A673 (cell line): ENCODE data around the gene USP40. TPM values are rescaled to one million over a fixed set of nuclear protein-coding genes. Genes with fewer than 3 reads are reported as not detected.
"Not testable (repeated sequence)": the region's sequence is repeated elsewhere in the genome, so short reads cannot be mapped to it uniquely, and the experiment has no call there.

ENCODE experiments used
- BruUV-seq: library from RNA; stranded (reverse); fragments of 400-500 nt; replicated peaks from 2 replicates; lab custom pipeline; 2021; lab: Mats Ljungman, UMichigan
- CTCF ChIA-PET: fragments of 300-600 bp; sonication (Branson Sonifier 250); formaldehyde crosslinking; loops from one replicate; lab custom pipeline; 2022; ENCODE audit warnings: antibody characterized with exemption; lab: Charles Lee
- POLR2A ChIA-PET: fragments of 300-600 bp; sonication (Branson Sonifier 250); formaldehyde crosslinking; loops from one replicate; lab custom pipeline; 2022; ENCODE audit warnings: antibody characterized with exemption; ENCODE audit not compliant: low non-redundant PET; lab: Charles Lee
- DNase-seq: peaks from one replicate; pipeline ENCODE4 v3.0.0-alpha.2; 2015; ENCODE audit warnings: low spot score
- H3K27ac ChIP-seq: fragments of 200-600 bp; sonication (generic); 2 replicates; pipeline ENCODE4 v1.5.1; 2016; ENCODE audit warnings: mixed run types, low read depth, mild to moderate bottlenecking, mixed read lengths, antibody characterized with exemption, low read length; ENCODE audit not compliant: poor library complexity, severe bottlenecking
- H3K27me3 ChIP-seq: fragments of 200-600 bp; sonication (generic); replicated peaks from 2 replicates; pipeline ENCODE4 v1.6.1; 2017; ENCODE audit warnings: mixed run types, low read depth, mild to moderate bottlenecking, mixed read lengths, antibody characterized with exemption, low read length; ENCODE audit not compliant: insufficient read depth, poor library complexity
- H3K36me3 ChIP-seq: fragments of 200-600 bp; sonication (generic); 2 replicates; pipeline ENCODE4 v1.6.1; 2016; ENCODE audit warnings: mixed run types, mild to moderate bottlenecking, mixed read lengths, antibody characterized with exemption, low read length; ENCODE audit not compliant: insufficient read depth, poor library complexity, severe bottlenecking
- H3K4me1 ChIP-seq: fragments of 200-600 bp; sonication (generic); 2 replicates; pipeline ENCODE4 v1.6.1; 2017; ENCODE audit warnings: mixed run types, mild to moderate bottlenecking, mixed read lengths, antibody characterized with exemption, low read length; ENCODE audit not compliant: insufficient read depth, poor library complexity, severe bottlenecking
- H3K4me3 ChIP-seq: fragments of 200-600 bp; sonication (generic); 2 replicates; pipeline ENCODE4 v1.5.1; 2016; ENCODE audit warnings: low read depth, mixed run types, mild to moderate bottlenecking, mixed read lengths, low read length; ENCODE audit not compliant: poor library complexity, severe bottlenecking
- H3K9me3 ChIP-seq: fragments of 200-600 bp; sonication (generic); 2 replicates; pipeline ENCODE4 v1.6.1; 2016; ENCODE audit warnings: mixed run types, low read depth, mild to moderate bottlenecking, mixed read lengths, antibody characterized with exemption, low read length; ENCODE audit not compliant: poor library complexity, severe bottlenecking
- EZH2 ChIP-seq: fragments of 200-600 bp; sonication (generic); IDR thresholded peaks from 2 replicates; pipeline ENCODE4 v1.6.1; 2017; ENCODE audit warnings: borderline replicate concordance, low read depth, mild to moderate bottlenecking, mixed read lengths, antibody characterized with exemption, low read length; ENCODE audit not compliant: poor library complexity, severe bottlenecking
- intact Hi-C: fragments of 100-400 bp; cut with micrococcal nuclease; formaldehyde crosslinking; loops from one replicate; pipeline ENCODE4 v1.10.0; 2022; ENCODE audit not compliant: unreplicated experiment
- total RNA-seq: library from RNA; stranded (reverse); gene quantifications from 2 replicates; pipeline ENCODE4 v1.2.3, GENCODE V29; 2021
- TF ChIP-seq, protein P1 (sequence below): fragments of 300-800, 200-600 bp; sonication (generic); conservative IDR thresholded peaks from 2 replicates; pipeline ENCODE4 v1.5.1; 2017; ENCODE audit warnings: low read depth, mild to moderate bottlenecking, antibody characterized with exemption, low read length, moderate library complexity, mixed read lengths

Gene USP40
- total RNA-seq, 1 experiment from 2014 or later, result 29.6 TPM

DNA sequence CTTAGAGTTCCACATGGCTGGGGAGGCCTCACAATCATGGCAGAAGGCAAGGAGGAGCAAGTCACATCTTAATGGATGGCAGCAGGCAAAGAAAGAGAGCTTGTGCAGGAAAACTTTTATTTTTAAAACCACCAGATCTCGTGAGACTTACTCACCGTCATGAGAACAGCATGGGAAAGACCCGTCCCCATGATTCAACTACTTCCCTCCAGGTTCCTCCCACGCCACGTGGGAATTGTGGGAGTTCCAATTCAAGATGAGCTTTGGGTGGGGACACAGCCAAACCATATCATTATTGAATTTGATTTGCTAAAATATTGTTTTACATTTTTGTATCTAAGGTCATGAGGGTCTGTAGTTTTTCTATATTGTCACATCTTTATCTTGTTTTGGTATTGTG lies 10.8 kb upstream of the USP40 start:
- H3K4me3 ChIP-seq, CTCF ChIA-PET, H3K9me3 ChIP-seq, intact Hi-C loops, H3K27ac ChIP-seq, POLR2A ChIA-PET, H3K36me3 ChIP-seq, BruUV-seq, H3K27me3 ChIP-seq, H3K4me1 ChIP-seq, DNase-seq: not testable (repeated sequence)

DNA sequence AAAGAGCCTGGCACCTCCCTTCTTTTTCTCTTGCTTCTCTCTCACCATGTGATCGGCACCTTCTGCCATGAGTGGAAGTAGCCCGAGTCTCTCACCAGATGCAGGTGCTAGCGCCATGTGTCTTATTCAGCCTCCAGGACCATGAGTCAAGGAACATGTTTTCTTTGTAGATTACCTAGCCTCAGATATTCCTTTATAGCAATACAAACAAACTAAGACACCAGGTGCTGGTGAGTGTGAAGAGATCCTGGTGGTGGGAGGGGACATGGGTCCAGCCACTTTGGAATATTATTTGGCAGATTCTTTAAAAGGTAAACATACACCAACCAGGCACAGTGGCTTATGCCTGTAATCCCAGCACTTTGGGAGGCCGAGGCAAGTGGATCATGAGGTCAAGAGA lies 5.9 kb upstream of the USP40 start:
- CTCF ChIA-PET, result no interaction called here
- TF ChIP-seq, protein P1, sequence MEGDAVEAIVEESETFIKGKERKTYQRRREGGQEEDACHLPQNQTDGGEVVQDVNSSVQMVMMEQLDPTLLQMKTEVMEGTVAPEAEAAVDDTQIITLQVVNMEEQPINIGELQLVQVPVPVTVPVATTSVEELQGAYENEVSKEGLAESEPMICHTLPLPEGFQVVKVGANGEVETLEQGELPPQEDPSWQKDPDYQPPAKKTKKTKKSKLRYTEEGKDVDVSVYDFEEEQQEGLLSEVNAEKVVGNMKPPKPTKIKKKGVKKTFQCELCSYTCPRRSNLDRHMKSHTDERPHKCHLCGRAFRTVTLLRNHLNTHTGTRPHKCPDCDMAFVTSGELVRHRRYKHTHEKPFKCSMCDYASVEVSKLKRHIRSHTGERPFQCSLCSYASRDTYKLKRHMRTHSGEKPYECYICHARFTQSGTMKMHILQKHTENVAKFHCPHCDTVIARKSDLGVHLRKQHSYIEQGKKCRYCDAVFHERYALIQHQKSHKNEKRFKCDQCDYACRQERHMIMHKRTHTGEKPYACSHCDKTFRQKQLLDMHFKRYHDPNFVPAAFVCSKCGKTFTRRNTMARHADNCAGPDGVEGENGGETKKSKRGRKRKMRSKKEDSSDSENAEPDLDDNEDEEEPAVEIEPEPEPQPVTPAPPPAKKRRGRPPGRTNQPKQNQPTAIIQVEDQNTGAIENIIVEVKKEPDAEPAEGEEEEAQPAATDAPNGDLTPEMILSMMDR, result no peak
- TF ChIP-seq EZH2, result no peak
- H3K4me3 ChIP-seq, result no peak overlapping the region

DNA sequence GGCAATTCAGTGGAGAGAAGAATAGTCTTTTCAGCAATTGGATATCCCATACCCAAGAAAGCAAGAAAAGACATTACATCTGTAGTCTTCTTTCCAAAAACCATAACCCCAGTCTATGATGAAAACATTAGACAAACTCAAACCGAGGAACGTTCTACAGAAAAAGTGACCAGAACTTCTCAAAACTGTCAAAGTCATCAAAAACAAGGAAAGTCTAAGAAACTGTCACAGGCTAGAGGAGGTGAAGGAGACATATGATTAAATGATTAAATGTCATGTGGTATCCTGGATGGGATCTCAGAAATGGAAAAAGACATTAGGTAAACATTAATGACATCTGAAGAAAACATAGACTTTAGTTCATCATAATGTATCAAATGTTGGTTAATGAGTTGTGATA lies 4.9 kb upstream of the USP40 start:
- H3K27me3 ChIP-seq, result no peaks in the 10 kb centered on the region
- CTCF ChIA-PET, result no interaction called here
- H3K4me3 ChIP-seq, result no peak overlapping the region
- H3K4me1 ChIP-seq, result no peaks in the 10 kb centered on the region
- TF ChIP-seq EZH2, result no peak
- TF ChIP-seq, protein P1, result no peak
- H3K27ac ChIP-seq, result no peak overlapping the region
- H3K9me3 ChIP-seq, result no peaks in the 10 kb centered on the region
- H3K36me3 ChIP-seq, result no peaks in the 10 kb centered on the region
- DNase-seq, result no peak
- POLR2A ChIA-PET, result no interaction called here
- intact Hi-C loops, result no loop called here
- BruUV-seq, result no TSS peak

More for the DNA sequence above, 5.9 kb upstream of the USP40 start:
- no TSS peak for BruUV-seq
- H3K27ac ChIP-seq, result no peak overlapping the region
- no peaks in the 10 kb centered on the region for H3K27me3 ChIP-seq
- intact Hi-C loops, result no loop called here
- no peaks in the 10 kb centered on the region for H3K4me1 ChIP-seq
- no peaks in the 10 kb centered on the region for H3K9me3 ChIP-seq
- POLR2A ChIA-PET, result no interaction called here
- no peaks in the 10 kb centered on the region for H3K36me3 ChIP-seq
- no peak for DNase-seq

DNA sequence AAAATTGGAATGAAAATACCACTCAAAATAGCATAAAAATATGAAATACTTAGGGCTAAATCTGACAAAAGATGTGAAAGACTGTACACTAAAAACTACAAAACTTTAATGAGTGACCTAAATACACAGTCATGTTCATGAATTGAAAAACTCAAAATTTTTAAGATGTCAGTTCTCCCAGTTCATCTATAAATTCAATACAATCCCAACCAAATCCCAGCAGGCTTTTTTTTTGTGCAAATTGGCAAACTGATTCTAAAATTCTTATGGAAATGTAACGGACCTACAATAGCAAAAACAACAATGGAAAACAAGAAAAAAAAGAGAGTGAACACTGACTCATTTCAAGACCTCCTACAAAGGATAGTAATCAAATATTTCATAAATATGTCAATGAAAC lies 4.4 kb upstream of the USP40 start:
- Histone ChIP-seq H3K27ac (no peak overlapping the region), H3K9me3 (no peaks in the 10 kb centered on the region), H3K4me3 (no peak overlapping the region), H3K4me1 (no peaks in the 10 kb centered on the region), H3K36me3 (no peaks in the 10 kb centered on the region), H3K27me3 (no peaks in the 10 kb centered on the region)
- no peak for DNase-seq
- intact Hi-C loops, result no loop called here
- no TSS peak for BruUV-seq
- ChIA-PET CTCF (no interaction called here), POLR2A (no interaction called here)
- no peak for TF ChIP-seq EZH2
- TF ChIP-seq, protein P1, result no peak
